Fibroblast of skin of left quadriceps (primary cell): ENCODE results near the gene APOE.
"Not testable (repeated sequence)": the region's sequence is repeated elsewhere in the genome, so short reads cannot be mapped to it uniquely, and the experiment has no call there.

ENCODE experiments used
- DNase-seq, 2 experiments: peaks; one replicate each; pipeline ENCODE4 v3.0.0-alpha.2; 2013; ENCODE audit warnings: low read depth in 2 of 2

APOE gene

DNA sequence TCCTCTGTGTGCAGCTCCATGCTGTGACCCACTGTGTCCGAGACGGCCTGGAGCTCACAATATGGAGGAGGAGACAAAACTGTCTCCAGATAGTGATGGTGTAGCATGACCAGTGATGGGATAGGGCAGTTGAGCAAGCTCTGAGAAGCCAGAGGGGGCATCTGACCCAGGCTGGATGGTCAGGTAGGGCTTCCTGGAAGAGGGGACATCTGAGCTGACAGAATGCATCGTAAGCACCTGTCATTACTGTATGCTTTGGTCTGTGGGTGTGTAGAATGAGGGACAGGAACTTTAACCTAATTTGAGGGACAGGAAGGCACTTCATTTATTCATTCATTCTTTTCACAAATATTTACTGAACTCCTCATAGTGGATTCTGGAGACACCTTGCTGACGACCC lies 21.0 kb upstream of the APOE start:
- no peak for DNase-seq

DNA sequence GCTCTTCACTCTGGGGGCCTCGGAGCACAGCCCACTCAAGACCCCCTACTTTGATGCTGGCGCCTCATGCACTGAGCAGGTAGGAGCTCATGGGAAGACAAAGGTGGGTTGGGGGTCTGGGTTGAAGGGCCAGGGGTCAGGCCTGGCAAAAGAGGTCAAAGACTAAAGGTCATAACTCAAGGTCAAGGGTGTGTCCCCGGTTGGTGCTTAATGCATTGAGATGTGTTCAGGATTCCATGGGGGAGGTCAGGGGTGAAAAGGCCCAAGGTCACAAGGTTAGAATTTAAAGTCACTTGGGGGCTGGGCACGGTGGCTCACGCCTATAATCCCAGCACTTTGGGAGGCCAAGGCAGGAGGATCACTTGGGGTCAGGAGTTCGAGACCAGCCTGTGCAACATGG lies 19.5 kb upstream of the APOE start:
- DNase-seq = no peak

DNA sequence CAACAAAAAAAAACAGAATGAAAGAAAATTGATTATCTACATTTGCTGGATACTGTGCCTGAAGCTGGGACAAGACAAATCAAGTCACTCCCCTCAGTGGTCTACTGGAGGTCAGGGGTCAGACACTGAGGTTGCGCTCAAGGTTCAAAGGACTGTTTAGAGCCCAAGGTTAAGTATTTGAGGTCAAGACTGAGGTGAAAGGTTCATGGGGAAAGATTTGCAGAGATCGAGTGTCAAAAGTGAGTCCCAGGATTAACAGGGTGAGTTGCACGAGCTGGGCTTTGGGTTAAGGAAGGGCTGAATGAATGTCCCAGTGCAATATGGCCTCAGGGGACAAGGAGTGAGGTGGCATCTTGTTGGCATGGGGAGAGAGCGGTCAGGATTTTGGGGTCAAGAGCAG lies 17.9 kb upstream of the APOE start:
- no peak for DNase-seq

DNA sequence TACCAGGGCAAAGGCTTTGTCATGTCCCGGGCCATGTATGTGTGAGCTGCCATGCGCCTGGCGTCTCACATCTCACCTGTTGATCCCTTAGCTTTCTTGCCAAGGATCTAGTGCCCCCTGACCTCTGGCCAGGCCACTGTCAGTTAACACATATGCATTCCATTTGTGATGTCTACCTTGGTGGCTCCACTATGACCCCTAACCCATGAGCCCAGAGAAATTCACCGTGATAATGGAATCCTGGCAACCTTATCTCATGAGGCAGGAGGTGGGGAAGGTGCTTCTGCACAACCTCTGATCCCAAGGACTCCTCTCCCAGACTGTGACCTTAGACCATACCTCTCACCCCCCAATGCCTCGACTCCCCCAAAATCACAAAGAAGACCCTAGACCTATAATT lies 17.3 kb upstream of the APOE start:
- DNase-seq = not testable (repeated sequence)

DNA sequence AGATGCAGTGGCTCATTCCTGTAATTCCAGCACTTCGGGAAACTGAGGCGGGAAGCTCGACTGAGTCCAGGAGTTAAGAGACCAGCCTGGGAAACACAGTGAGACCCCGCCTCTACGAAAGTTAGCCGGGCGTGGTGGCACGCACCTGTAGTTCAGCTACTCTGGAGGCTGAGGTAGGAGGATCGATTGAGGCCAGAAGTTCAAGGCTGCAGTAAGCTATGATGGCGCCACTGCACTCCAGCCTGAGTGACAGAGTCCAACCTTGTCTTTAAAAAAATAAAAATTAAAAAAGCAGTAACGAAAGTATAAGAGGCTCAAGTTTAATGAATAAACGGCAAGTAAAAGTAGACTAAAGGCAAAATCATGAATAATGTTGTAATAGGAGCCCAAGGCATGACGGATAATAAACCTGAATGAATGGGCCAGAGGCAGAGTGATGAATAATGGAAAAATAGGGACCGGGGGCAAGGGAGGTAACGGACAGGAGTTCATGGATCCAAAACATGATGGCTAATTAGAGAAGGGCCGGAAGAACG lies 15.7 kb upstream of the APOE start:
- no peak for DNase-seq

DNA sequence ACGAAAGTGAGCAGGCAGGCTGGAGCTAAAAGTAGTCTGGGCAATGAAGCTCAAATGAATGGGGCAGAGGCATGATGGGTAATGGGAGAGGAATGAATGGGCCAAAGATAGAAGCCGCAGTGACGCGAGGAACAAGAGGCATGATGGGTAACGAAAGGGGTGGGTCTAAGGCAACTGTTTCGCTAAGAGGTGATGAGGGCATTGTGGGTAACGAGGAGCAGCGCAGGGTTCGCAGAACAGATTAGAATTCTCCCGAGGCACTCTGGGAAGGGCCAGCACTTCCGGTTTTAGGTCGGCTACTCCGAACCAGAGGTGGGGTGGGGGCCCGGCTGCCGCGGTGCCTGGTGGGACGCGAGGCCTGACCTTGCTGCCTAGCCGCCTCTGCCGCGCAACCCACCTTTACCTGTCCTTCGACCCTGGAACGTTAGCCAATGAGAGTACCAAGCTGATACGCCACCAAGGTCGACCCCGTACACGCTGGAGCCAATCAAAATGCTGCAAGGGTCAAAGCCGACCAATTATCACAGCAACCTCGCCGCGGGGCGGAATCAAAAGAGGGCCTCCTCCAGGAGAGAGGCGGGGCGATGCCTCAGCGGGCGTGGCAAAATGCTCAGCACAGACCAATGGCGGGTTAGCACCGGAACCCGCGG lies 15.1 kb upstream of the APOE start:
- DNase-seq = peak; percentile 97 to 100

DNA sequence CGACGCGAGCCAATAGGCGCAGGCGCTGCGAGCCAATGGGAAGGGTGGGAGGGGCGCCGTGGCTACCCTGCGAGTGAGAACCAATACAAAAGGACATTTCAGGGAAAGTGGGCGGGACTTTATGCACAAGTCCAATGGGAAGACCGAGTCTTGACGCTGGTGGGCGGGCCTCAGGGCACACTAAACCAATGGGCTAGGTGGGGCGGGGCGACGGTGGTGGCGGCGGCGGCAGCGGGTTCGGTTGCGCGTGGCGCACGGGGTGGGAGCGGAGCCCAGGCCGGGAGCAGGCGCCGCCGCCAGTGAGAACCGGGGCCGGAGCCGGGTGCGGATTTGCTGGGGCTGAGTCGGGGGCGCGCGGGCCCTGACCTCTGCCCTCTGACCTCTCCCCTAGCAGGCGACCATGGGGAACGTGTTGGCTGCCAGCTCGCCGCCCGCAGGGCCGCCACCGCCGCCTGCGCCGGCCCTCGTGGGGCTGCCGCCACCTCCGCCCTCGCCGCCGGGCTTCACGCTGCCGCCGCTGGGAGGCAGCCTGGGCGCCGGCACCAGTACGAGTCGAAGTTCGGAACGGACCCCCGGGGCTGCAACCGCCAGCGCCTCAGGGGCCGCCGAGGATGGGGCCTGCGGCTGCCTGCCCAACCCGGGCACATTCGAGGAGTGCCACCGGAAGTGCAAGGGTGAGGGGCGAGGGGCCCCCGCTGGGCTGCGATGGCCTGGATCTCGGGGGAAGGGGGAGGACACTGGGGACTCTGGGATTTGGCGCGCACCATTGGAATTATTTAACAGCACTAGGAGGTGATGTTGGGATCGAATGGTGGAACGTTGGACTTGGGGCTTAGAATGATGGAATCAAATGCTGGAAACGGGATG lies 14.3 kb upstream of the APOE start, which contains the start of gene TOMM40:
Gene TOMM40, plus strand, starts transcription at position 239 of the 867 bp plus-strand sequence. Its CDS starts 162 bp downstream, at position 401.
- DNase-seq = peak in 1 of 2 experiments; percentile 100

DNA sequence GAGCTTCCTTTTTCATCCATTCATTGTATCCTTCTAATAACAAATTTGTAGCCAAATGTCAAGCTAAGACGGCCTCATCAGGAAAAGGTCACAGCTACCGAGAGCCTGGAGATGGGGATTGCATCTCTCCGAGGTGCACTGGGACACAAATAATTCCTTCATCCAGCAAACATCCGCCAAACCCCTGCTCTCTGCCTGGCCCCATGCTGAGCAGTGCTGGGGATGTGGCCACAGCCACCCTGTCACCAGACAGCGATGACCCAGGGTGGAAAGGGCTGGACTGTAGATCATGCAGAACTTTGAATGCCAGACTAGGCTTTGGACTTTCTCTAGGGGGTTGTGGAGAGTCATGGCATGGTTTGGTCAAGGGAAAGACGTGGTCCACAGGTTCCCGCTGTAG lies 12.7 kb upstream of the APOE start:
- no peak for DNase-seq

DNA sequence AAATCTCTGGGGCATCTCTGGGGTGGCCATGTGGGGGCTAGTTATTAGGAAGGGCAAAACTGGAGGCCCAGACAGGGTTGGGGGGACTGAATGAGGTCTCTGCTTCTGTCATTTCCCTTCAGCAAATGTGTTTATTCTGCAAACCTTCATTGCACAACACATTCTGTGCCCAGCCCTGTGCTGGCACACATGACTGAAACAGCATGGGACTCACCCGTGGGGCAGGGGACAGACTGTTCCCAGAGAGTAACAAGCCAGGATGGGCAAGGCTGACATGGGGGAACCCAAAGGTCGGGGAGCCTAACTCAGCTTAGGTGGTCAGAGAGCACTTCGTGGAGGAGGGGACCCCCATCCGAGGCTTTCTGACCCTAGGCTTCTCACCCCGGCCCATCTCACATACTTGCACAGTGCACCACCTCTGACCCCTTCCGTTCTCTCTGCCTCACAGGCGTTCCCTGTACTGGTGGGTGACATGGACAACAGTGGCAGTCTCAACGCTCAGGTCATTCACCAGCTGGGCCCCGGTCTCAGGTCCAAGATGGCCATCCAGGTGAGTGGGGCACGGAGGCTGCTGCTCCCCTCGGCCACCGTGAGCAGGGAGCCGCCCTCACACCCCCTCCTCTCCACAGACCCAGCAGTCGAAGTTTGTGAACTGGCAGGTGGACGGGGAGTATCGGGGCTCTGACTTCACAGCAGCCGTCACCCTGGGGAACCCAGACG lies 12.1 kb upstream of the APOE start:
- DNase-seq = no peak

DNA sequence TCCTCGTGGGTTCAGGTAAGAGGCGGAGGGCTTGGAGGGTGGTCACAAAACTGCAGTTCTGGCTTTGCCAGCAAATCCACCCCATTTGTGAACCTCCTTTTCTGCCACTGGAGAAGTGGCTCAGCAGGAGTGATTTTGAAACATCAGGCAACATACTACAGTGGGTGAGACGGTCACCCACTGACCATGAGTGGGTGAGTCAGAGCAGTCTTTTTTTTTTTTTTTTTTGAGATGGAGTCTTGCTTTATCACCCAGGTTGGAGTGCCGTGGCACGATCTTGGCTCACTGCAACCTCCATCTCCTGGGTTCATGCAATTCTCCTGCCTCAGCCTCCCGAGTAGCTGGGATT lies 11.6 kb upstream of the APOE start:
- DNase-seq = no peak

DNA sequence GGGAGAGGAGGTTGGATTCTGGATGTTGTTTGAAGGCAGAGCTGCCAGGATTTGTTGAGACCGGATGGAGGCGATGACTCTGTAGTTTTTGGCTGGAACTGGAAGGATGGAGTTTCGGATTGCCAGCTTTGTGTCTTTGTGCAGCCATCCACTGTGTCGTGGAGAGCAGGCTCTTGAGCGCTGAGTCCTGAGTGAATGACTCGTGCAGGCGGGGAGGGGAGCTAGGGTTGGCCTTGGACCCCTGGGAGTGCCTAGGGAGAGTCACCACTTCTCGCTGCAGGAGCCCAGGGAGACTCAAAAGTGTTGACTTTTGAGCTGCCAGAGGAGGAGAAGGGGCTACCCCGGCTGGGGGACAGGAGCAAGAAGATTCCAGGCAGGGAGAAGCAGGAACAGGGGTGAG lies 10.7 kb upstream of the APOE start:
- DNase-seq = no peak

DNA sequence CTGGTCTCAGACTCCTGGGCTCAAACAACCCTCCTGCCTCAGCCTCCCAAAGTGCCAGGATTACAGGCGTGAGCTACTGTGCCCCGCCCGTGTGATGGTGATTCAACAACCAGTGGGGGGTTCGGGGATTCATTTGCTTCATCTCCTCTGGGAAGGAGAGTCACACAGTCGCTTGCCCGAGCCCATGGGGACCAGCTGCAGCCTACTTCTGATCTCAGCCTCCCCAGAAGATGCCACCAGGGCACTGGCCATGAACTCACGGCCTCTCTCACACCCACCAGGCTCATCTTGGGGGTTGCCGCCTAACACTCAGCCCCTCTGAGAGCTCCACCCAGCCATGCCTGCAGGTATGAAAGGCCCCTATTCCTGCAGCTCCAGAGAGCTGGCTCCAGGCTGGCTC lies 7.8 kb upstream of the APOE start:
- DNase-seq = no peak

DNA sequence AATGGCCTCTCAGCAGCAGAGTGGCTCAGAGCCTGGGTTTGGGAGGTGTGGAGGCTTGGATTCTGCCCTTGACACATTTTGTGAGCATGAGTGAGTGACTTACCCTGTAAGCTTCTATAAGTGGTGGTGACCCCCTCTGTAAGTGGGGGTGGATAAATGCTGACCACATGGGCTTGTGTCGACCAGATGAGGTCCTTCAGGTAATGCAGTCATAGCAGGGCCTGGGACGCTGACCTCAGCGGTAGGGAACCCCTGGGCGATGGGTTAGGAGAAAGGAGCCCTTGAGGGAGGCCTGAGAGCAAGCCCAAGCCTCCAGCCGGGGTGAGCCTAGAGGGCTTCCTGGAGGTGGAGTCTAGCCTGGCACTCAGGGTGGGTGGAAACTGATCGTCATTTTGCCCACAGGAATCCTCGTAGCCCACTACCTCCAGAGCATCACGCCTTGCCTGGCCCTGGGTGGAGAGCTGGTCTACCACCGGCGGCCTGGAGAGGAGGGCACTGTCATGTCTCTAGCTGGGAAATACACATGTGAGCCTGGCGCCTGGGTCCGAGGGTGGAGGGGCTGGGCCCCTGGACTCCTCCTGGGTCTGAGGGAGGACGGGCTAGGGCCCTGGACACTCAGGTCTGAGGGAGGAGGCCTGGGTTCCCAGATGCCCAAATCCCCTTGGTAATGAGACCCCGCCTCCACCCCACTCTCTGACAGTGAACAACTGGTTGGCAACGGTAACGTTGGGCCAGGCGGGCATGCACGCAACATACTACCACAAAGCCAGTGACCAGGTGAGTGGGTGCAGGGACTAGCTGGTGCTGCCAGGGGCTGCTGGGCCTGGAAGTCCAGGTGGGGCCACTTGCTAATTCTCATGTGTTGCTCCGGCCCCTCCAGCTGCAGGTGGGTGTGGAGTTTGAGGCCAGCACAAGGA lies 5.0 kb upstream of the APOE start:
- DNase-seq = no peak

DNA sequence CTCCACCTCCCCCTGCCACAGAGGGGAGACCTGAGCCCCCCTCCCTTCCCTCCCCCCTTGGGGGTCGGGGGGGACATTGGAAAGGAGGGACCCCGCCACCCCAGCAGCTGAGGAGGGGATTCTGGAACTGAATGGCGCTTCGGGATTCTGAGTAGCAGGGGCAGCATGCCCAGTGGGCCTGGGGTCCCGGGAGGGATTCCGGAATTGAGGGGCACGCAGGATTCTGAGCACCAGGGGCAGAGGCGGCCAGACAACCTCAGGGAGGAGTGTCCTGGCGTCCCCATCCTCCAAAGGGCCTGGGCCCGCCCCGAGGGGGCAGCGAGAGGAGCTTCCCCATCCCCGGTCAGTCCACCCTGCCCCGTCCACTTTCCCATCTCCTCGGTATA lies 2.4 kb upstream of the APOE start:
- no peak for DNase-seq

DNA sequence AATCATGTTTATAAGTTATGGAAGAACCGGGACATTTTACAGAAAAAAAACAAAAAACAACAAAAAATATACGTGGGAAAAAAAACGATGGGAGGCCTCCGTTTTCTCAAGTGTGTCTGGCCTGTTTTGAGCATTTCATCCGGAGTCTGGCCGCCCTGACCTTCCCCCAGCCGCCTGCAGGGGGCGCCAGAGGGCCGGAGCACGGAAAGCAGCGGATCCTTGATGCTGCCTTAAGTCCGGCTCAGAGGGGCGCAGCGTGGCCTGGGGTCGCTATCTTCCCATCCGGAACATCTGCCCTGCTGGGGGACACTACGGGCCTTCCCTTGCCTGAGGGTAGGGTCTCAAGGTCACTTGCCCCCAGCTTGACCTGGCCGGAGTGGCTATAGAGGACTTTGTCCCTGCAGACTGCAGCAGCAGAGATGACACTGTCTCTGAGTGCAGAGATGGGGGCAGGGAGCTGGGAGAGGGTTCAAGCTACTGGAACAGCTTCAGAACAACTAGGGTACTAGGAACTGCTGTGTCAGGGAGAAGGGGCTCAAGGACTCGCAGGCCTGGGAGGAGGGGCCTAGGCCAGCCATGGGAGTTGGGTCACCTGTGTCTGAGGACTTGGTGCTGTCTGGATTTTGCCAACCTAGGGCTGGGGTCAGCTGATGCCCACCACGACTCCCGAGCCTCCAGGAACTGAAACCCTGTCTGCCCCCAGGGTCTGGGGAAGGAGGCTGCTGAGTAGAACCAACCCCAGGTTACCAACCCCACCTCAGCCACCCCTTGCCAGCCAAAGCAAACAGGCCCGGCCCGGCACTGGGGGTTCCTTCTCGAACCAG lies 1.8 kb upstream of the APOE start:
- DNase-seq = no peak

DNA sequence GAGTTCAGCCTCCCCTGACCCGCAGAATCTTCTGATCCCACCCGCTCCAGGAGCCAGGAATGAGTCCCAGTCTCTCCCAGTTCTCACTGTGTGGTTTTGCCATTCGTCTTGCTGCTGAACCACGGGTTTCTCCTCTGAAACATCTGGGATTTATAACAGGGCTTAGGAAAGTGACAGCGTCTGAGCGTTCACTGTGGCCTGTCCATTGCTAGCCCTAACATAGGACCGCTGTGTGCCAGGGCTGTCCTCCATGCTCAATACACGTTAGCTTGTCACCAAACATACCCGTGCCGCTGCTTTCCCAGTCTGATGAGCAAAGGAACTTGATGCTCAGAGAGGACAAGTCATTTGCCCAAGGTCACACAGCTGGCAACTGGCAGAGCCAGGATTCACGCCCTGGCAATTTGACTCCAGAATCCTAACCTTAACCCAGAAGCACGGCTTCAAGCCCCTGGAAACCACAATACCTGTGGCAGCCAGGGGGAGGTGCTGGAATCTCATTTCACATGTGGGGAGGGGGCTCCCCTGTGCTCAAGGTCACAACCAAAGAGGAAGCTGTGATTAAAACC lies 1.1 kb upstream of the APOE start:
- DNase-seq = no peak

DNA sequence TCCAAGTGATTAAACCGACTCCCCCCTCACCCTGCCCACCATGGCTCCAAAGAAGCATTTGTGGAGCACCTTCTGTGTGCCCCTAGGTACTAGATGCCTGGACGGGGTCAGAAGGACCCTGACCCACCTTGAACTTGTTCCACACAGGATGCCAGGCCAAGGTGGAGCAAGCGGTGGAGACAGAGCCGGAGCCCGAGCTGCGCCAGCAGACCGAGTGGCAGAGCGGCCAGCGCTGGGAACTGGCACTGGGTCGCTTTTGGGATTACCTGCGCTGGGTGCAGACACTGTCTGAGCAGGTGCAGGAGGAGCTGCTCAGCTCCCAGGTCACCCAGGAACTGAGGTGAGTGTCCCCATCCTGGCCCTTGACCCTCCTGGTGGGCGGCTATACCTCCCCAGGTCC lies 2.0 kb downstream of the APOE start:
- DNase-seq = no peak

DNA sequence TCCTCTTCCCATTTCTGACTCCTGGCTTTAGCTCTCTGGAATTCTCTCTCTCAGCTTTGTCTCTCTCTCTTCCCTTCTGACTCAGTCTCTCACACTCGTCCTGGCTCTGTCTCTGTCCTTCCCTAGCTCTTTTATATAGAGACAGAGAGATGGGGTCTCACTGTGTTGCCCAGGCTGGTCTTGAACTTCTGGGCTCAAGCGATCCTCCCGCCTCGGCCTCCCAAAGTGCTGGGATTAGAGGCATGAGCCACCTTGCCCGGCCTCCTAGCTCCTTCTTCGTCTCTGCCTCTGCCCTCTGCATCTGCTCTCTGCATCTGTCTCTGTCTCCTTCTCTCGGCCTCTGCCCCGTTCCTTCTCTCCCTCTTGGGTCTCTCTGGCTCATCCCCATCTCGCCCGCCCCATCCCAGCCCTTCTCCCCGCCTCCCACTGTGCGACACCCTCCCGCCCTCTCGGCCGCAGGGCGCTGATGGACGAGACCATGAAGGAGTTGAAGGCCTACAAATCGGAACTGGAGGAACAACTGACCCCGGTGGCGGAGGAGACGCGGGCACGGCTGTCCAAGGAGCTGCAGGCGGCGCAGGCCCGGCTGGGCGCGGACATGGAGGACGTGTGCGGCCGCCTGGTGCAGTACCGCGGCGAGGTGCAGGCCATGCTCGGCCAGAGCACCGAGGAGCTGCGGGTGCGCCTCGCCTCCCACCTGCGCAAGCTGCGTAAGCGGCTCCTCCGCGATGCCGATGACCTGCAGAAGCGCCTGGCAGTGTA lies 2.7 kb downstream of the APOE start:
- DNase-seq = no peak

DNA sequence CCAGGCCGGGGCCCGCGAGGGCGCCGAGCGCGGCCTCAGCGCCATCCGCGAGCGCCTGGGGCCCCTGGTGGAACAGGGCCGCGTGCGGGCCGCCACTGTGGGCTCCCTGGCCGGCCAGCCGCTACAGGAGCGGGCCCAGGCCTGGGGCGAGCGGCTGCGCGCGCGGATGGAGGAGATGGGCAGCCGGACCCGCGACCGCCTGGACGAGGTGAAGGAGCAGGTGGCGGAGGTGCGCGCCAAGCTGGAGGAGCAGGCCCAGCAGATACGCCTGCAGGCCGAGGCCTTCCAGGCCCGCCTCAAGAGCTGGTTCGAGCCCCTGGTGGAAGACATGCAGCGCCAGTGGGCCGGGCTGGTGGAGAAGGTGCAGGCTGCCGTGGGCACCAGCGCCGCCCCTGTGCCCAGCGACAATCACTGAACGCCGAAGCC lies 3.3 kb downstream of the APOE start:
- no peak for DNase-seq
